ENCODE measurements around the gene MAGED2.

Gene MAGED2

DNA sequence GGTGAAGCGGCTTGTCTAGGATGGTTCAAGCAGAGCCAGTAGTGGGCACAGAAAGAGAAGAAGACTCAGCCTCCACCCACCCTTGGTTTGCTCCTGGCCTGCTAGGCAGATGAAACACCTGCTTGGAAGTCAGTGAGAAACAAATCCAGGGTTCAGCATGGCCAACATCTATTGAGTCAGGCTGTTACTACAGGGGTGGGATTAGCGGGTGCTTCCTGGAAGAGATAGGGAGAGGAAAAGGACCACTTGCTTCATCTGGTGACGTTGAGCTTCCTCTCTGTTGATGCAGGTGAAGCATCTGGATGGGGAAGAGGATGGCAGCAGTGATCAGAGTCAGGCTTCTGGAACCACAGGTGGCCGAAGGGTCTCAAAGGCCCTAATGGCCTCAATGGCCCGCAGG, 3.0 kb downstream of the MAGED2 start:
- Histone ChIP-seq H3K36me3 (ENCODE audit: insufficient read depth, low read length) (peaks cover 56% of the 10 kb centered on the region; the same call in 1 of the 2 replicates), H3K4me3 (no peak overlapping the region)
- TF ChIP-seq EZH2 (IDR thresholded peaks at IDR 0.05) = no peak
- no peak for TF ChIP-seq FOXP2 (optimal IDR thresholded peaks at IDR 0.05; ENCODE audit: control extremely low read depth, extremely low read length, insufficient read depth)
- no peak for TF ChIP-seq POLR2AphosphoS5 (IDR thresholded peaks at IDR 0.05; ENCODE audit: borderline replicate concordance, low read depth, low read length)

GRCh38 chrX:54811301-54811885, 3.8 kb downstream of the MAGED2 start:
- Histone ChIP-seq H3K36me3 (ENCODE audit: insufficient read depth, low read length) (peaks cover 57% of the 10 kb centered on the region; the same call in 1 of the 2 replicates), H3K4me3 (no peak overlapping the region), H3K9ac (ENCODE audit: insufficient read length) (no peak overlapping the region), H3K9me3 (ENCODE audit: low read depth, low read length) (no peaks in the 10 kb centered on the region), H3K27ac (no peak overlapping the region)
- no peak for DNase-seq (ENCODE audit: low read depth, low spot score)
- TF ChIP-seq POLR2AphosphoS5 (IDR thresholded peaks at IDR 0.05; ENCODE audit: borderline replicate concordance, low read depth, low read length) (no peak), EZH2 (IDR thresholded peaks at IDR 0.05) (no peak), FOXP2 (optimal IDR thresholded peaks at IDR 0.05; ENCODE audit: control extremely low read depth, extremely low read length, insufficient read depth) (no peak)

More for the DNA sequence above, 3.0 kb downstream of the MAGED2 start:
- Histone ChIP-seq H3K27ac (no peak overlapping the region), H3K9me3 (ENCODE audit: low read depth, low read length) (no peaks in the 10 kb centered on the region), H3K9ac (ENCODE audit: insufficient read length) (no peak overlapping the region)
- no peak for DNase-seq (ENCODE audit: low read depth, low spot score)

- Histone ChIP-seq H3K27ac (no peak overlapping the region), H3K9me3 (ENCODE audit: low read depth, low read length) (no peaks in the 10 kb centered on the region), H3K4me3 (no peak overlapping the region), H3K36me3 (ENCODE audit: insufficient read depth, low read length) (peaks cover 57% of the 10 kb centered on the region; the same call in 1 of the 2 replicates), H3K9ac (ENCODE audit: insufficient read length) (no peak overlapping the region)
- TF ChIP-seq POLR2AphosphoS5 (IDR thresholded peaks at IDR 0.05; ENCODE audit: borderline replicate concordance, low read depth, low read length) (no peak), FOXP2 (optimal IDR thresholded peaks at IDR 0.05; ENCODE audit: control extremely low read depth, extremely low read length, insufficient read depth) (no peak), EZH2 (IDR thresholded peaks at IDR 0.05) (no peak)
- no peak for DNase-seq (ENCODE audit: low read depth, low spot score)
These were observed 4.8 kb downstream of the MAGED2 start for GRCh38 chrX:54812306-54812705.

DNA sequence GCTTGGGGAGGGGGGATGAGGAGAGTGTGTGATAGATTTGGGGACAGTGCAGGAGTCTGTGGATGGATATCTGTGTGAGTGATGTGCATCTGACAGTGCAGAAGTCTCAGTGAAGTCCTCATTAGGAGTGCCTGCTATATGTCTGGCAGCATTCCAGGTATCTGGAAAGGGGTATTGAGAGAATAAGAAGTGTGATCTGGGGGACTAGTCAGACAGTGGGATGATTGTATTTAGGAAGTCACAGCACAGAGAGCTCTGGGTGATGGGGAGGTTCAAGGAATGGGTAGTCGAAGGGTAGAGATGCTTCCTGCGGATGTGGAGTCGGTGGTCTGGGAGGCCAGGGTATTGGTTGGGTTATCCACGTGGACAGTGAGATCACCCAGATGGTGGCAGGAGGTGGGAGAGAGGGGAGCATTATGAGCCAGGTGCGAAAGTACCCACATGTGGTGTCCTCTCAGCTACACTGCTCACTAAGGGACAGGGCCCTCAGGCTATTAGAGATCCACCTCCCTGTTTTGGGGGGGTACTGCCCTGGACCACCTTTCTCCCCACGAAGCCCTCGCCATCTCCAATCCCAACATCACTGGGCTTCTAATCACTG, 9.8 kb downstream of the MAGED2 start:
- peaks cover 30% of the 10 kb centered on the region; the same call in 1 of the 2 replicates for H3K36me3 ChIP-seq (ENCODE audit: insufficient read depth, low read length)
- no peak overlapping the region for H3K4me3 ChIP-seq
- no peaks in the 10 kb centered on the region for H3K9me3 ChIP-seq (ENCODE audit: low read depth, low read length)
- H3K27ac ChIP-seq = no peak overlapping the region
- no peak for TF ChIP-seq EZH2 (IDR thresholded peaks at IDR 0.05)
- no peak for TF ChIP-seq POLR2AphosphoS5 (IDR thresholded peaks at IDR 0.05; ENCODE audit: borderline replicate concordance, low read depth, low read length)
- no peak for TF ChIP-seq FOXP2 (optimal IDR thresholded peaks at IDR 0.05; ENCODE audit: control extremely low read depth, extremely low read length, insufficient read depth)
- no peak for DNase-seq (ENCODE audit: low read depth, low spot score)
- H3K9ac ChIP-seq (ENCODE audit: insufficient read length) = no peak overlapping the region

DNA sequence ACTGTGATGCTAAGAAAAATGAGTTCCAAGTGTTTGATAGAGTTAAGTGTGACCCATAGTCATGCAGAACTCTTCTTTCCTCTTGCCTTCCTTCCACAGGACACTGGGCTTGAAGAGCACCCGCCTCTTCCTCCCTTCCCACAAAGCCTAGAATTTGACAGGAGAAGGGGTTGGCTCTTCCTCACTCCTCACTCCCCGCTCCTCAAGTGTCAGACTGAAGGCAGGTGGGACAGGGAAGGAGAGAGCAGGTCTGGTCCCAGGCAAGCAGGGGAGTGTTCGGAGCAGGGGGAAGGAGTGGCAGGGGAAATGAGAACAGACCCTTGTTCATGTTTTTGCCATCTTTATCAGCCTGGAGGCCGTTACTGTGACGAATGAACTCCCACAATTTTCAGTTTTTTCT, 10.7 kb downstream of the MAGED2 start:
- no peak for DNase-seq (ENCODE audit: low read depth, low spot score)
- no peaks in the 10 kb centered on the region for H3K9me3 ChIP-seq (ENCODE audit: low read depth, low read length)
- no peak for TF ChIP-seq FOXP2 (optimal IDR thresholded peaks at IDR 0.05; ENCODE audit: control extremely low read depth, extremely low read length, insufficient read depth)
- no peak for TF ChIP-seq POLR2AphosphoS5 (IDR thresholded peaks at IDR 0.05; ENCODE audit: borderline replicate concordance, low read depth, low read length)
- no peak for TF ChIP-seq EZH2 (IDR thresholded peaks at IDR 0.05)

DNA sequence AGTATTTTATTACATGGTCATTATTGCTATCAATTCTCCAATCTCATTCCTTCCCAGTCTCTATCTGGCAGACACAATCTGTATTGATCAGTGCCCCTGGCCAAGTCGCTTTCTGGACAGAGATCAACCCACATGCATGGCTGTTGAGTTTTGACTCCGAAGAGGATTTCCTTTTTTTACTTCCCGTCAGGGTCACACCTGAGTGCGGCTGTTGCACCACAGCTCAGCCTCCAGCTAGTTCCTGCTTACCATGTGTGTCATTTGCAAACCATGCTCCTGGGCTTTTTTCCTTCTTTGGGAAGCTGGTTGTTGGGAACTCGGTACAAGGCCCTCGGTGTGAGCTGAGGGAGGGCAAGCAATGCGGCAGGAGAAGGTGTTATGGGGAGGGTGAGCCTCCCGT, 11.7 kb downstream of the MAGED2 start:
- Histone ChIP-seq H3K4me3 (no peak overlapping the region), H3K9ac (ENCODE audit: insufficient read length) (no peak overlapping the region), H3K36me3 (ENCODE audit: insufficient read depth, low read length) (peaks cover 13% of the 10 kb centered on the region; the same call in 1 of the 2 replicates), H3K9me3 (ENCODE audit: low read depth, low read length) (no peaks in the 10 kb centered on the region), H3K27ac (no peak overlapping the region)
- TF ChIP-seq POLR2AphosphoS5 (IDR thresholded peaks at IDR 0.05; ENCODE audit: borderline replicate concordance, low read depth, low read length) = no peak
- TF ChIP-seq FOXP2 (optimal IDR thresholded peaks at IDR 0.05; ENCODE audit: control extremely low read depth, extremely low read length, insufficient read depth) = no peak
- no peak for TF ChIP-seq EZH2 (IDR thresholded peaks at IDR 0.05)
- DNase-seq (ENCODE audit: low read depth, low spot score) = no peak

More for the DNA sequence above, 10.7 kb downstream of the MAGED2 start:
- H3K9ac ChIP-seq (ENCODE audit: insufficient read length) = no peak overlapping the region
- no peak overlapping the region for H3K4me3 ChIP-seq
- peaks cover 22% of the 10 kb centered on the region; the same call in 1 of the 2 replicates for H3K36me3 ChIP-seq (ENCODE audit: insufficient read depth, low read length)
- H3K27ac ChIP-seq = no peak overlapping the region

DNA sequence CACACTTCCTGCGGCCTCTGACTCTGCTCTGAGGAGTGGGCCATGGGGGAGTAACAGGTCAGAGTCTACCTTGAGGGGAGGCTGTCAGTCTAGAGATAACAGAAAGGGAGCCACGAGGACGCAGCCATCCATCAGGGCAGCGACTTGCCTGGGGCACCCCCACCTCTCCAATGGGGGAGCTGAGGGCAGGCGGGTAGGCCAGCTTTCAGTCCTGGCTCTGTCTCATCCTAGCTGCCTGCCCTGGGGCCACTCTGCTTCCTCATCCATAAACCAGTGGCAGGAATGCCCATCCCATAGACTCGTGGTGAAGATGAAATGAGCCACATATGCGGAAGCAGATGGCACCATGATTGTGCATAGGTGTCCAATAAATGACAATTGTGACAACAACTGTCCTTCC, 13.2 kb downstream of the MAGED2 start:
- Histone ChIP-seq H3K9ac (ENCODE audit: insufficient read length) (no peak overlapping the region), H3K36me3 (ENCODE audit: insufficient read depth, low read length) (no peaks in the 10 kb centered on the region; the same call in 1 of the 2 replicates), H3K4me3 (no peak overlapping the region), H3K27ac (no peak overlapping the region), H3K9me3 (ENCODE audit: low read depth, low read length) (no peaks in the 10 kb centered on the region)
- DNase-seq (ENCODE audit: low read depth, low spot score) = no peak
- TF ChIP-seq FOXP2 (optimal IDR thresholded peaks at IDR 0.05; ENCODE audit: control extremely low read depth, extremely low read length, insufficient read depth) (no peak), EZH2 (IDR thresholded peaks at IDR 0.05) (no peak), POLR2AphosphoS5 (IDR thresholded peaks at IDR 0.05; ENCODE audit: borderline replicate concordance, low read depth, low read length) (no peak)

DNA sequence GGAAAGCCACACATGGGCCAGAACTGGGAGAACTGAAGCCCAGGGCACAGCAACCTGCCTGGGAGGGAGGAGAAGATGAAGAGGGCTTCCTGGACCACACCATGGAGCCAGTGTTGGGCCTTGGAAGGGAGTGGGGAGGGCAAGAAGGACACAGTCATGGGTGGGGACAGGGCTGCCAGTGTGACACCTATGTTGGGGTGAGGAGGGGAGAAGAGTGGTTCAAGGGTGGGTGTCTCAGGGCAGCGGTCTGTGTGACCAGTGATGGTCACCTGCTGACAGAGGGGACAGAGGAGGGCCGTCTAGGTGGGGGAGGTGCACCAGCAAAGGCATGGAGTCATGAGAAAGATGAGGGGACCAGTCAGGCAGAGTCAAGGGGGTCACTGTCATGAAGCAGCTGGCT, 13.8 kb downstream of the MAGED2 start:
- H3K9ac ChIP-seq (ENCODE audit: insufficient read length) = no peak overlapping the region
- H3K27ac ChIP-seq = no peak overlapping the region
- H3K4me3 ChIP-seq = no peak overlapping the region
- TF ChIP-seq FOXP2 (optimal IDR thresholded peaks at IDR 0.05; ENCODE audit: control extremely low read depth, extremely low read length, insufficient read depth) (no peak), EZH2 (IDR thresholded peaks at IDR 0.05) (no peak), POLR2AphosphoS5 (IDR thresholded peaks at IDR 0.05; ENCODE audit: borderline replicate concordance, low read depth, low read length) (no peak)
- H3K36me3 ChIP-seq (ENCODE audit: insufficient read depth, low read length) = no peaks in the 10 kb centered on the region
- H3K9me3 ChIP-seq (ENCODE audit: low read depth, low read length) = no peaks in the 10 kb centered on the region
- DNase-seq (ENCODE audit: low read depth, low spot score) = no peak
